ENCODE data around the gene ARHGEF2. TPM values are rescaled to one million over a fixed set of nuclear protein-coding genes. Genes with fewer than 3 reads are reported as not detected.
A peak's percentile ranks its signal among the peaks of the same experiment; 100 is the strongest.

Gene ARHGEF2
- total and polyA plus RNA-seq, 9 of the 15 experiments (the other 6 are each of a cell fraction or from before 2014, with no cell fraction given), result 7.1 to 162 (median 62.2) TPM

- no peak for TF ChIP-seq ATF2 (CRISPR knock-in tag; IDR thresholded peaks at IDR 0.05)
- TF ChIP-seq MAZ (CRISPR knock-in tag; conservative IDR thresholded peaks at IDR 0.05 in 1 of 2, IDR thresholded peaks at IDR 0.05 in 1 of 2), result peak in 1 of 2 experiments; percentile 32; a peak in 1 of 4 replicates
- no peak for TF ChIP-seq ESRRA (IDR thresholded peaks at IDR 0.05; ENCODE audit: borderline replicate concordance, low read depth)
- no peak for TF ChIP-seq ZNF830 (CRISPR knock-in tag; IDR thresholded peaks at IDR 0.05)
- TF ChIP-seq ZNF76 (CRISPR knock-in tag; IDR thresholded peaks at IDR 0.05; ENCODE audit: borderline replicate concordance), result no peak
- no peak for TF ChIP-seq ZNF561 (CRISPR knock-in tag; conservative IDR thresholded peaks at IDR 0.05)
- 0 out of 2 replicates have a peak, but pooled peaks have one; percentile 22 for TF ChIP-seq POLR2AphosphoS5 (IDR thresholded peaks at IDR 0.05; ENCODE audit: control insufficient read depth, insufficient read depth, low read depth, low read length)
- peak; percentile 68 for TF ChIP-seq CCNT2 (IDR thresholded peaks at IDR 0.05; ENCODE audit: borderline replicate concordance, extremely low read depth, insufficient read length, low read depth, low read length)
- TF ChIP-seq NFIX (CRISPR knock-in tag; IDR thresholded peaks at IDR 0.05; ENCODE audit: low read depth), result no peak
- peak; percentile 73 for TF ChIP-seq EGR1 (conservative IDR thresholded peaks at IDR 0.05)
- no peak for TF ChIP-seq CBX2 (IDR thresholded peaks at IDR 0.05; ENCODE audit: insufficient read depth, low read length, poor library complexity, severe bottlenecking)
- TF ChIP-seq RB1 (IDR thresholded peaks at IDR 0.05; ENCODE audit: low read depth), result 0 out of 2 replicates have a peak, but pooled peaks have one; percentile 12
- TF ChIP-seq ZNF655 (CRISPR knock-in tag; IDR thresholded peaks at IDR 0.05), result no peak
- no peak for TF ChIP-seq ZNF212 (CRISPR knock-in tag; IDR thresholded peaks at IDR 0.05)
- TF ChIP-seq ZNF780A (CRISPR knock-in tag; IDR thresholded peaks at IDR 0.05), result no peak
- TF ChIP-seq ZNF184 (CRISPR knock-in tag; IDR thresholded peaks at IDR 0.05), result no peak
- no peak for TF ChIP-seq ZNF584 (CRISPR knock-in tag; IDR thresholded peaks at IDR 0.05; ENCODE audit: low read depth)
- no peak for TF ChIP-seq DDX20 (tag; IDR thresholded peaks at IDR 0.05; ENCODE audit: low read depth)
- TF ChIP-seq ZBTB1 (CRISPR knock-in tag; IDR thresholded peaks at IDR 0.05; ENCODE audit: borderline replicate concordance, low read depth), result no peak
- TF ChIP-seq YY1 (IDR thresholded peaks at IDR 0.05; ENCODE audit: borderline replicate concordance in 1 of 3, control insufficient read depth in 1 of 3, extremely low read depth in 1 of 3, insufficient read depth in 3 of 3, insufficient read length in 1 of 3, insufficient replicate concordance in 2 of 3, low read depth in 1 of 3, low read length in 2 of 3), result peak in 2 of 3 experiments; percentile 43 to 59
- TF ChIP-seq ZZZ3 (IDR thresholded peaks at IDR 0.05), result no peak
- peak; percentile 67 for TF ChIP-seq ARHGAP35 (IDR thresholded peaks at IDR 0.05; ENCODE audit: partially characterized antibody)
- no peak for TF ChIP-seq ZFP1 (CRISPR knock-in tag; IDR thresholded peaks at IDR 0.05)
- TF ChIP-seq ZNF274 (IDR thresholded peaks at IDR 0.05; ENCODE audit: borderline replicate concordance, low read depth, low read length), result no peak
These were observed 7.7 kb downstream of the ARHGEF2 start (continued) for GRCh38 chr1:155970531-155971167.

Data from K562 (cell line).